ENCODE data around the gene DHX29. TPM values are rescaled to one million over a fixed set of nuclear protein-coding genes. Genes with fewer than 3 reads are reported as not detected.

DHX29 gene
- total RNA-seq, 4 donors from 2014 or later, result 16.5 to 32.9 (median 25.9) TPM

GRCh38 chr5:55220433-55221185 is 86.9 kb downstream of the DHX29 start:
- 9% methylated on average over 11 of the region's 62 CpGs for WGBS
- Histone ChIP-seq H3K4me1 (peaks cover 12% of the 10 kb centered on the region), H3K36me3 (no peaks in the 10 kb centered on the region), H3K27ac (no peak overlapping the region), H3K4me3 (peak overlapping the region; percentile 46), H3K9me3 (no peaks in the 10 kb centered on the region), H3K27me3 (peaks cover 79% of the 10 kb centered on the region)
- no peak for DNase-seq (ENCODE audit: low spot score in 2 of 2)
- no peak for TF ChIP-seq POLR2AphosphoS5 (IDR thresholded peaks at IDR 0.05)
- TF ChIP-seq CTCF (IDR thresholded peaks at IDR 0.05), result no peak
- TF ChIP-seq EP300 (IDR thresholded peaks at IDR 0.05), result no peak
- TF ChIP-seq POLR2A (IDR thresholded peaks at IDR 0.05), result no peak

- H3K27ac ChIP-seq, result no peak overlapping the region
- no peaks in the 10 kb centered on the region for H3K9me3 ChIP-seq
- peaks cover 12% of the 10 kb centered on the region for H3K4me1 ChIP-seq
- 95% methylated on average over 3 of the region's 3 CpGs for WGBS
- no peak for DNase-seq (ENCODE audit: low spot score in 2 of 2)
- H3K4me3 ChIP-seq, result no peak overlapping the region
- H3K27me3 ChIP-seq, result peaks cover 71% of the 10 kb centered on the region
- TF ChIP-seq POLR2AphosphoS5 (IDR thresholded peaks at IDR 0.05), result no peak
- TF ChIP-seq POLR2A (IDR thresholded peaks at IDR 0.05), result no peak
- no peak for TF ChIP-seq EP300 (IDR thresholded peaks at IDR 0.05)
- TF ChIP-seq CTCF (IDR thresholded peaks at IDR 0.05), result no peak
- no peaks in the 10 kb centered on the region for H3K36me3 ChIP-seq
Observed at GRCh38 chr5:55219770-55220169, 87.7 kb downstream of the DHX29 start.

- Histone ChIP-seq H3K36me3 (no peaks in the 10 kb centered on the region), H3K4me3 (no peak overlapping the region), H3K27me3 (peaks cover 63% of the 10 kb centered on the region), H3K27ac (no peak overlapping the region), H3K9me3 (no peaks in the 10 kb centered on the region), H3K4me1 (peaks cover 12% of the 10 kb centered on the region)
- no peak for DNase-seq (ENCODE audit: low spot score in 2 of 2)
- TF ChIP-seq EP300 (IDR thresholded peaks at IDR 0.05), result no peak
- TF ChIP-seq POLR2A (IDR thresholded peaks at IDR 0.05), result no peak
- TF ChIP-seq POLR2AphosphoS5 (IDR thresholded peaks at IDR 0.05), result no peak
- TF ChIP-seq CTCF (IDR thresholded peaks at IDR 0.05), result no peak
- 40% methylated on average over 4 of the region's 4 CpGs for WGBS
Observed at GRCh38 chr5:55218967-55219366, 88.5 kb downstream of the DHX29 start.

GRCh38 chr5:55211184-55211874 is 96.2 kb downstream of the DHX29 start:
- no peaks in the 10 kb centered on the region for H3K4me1 ChIP-seq
- H3K9me3 ChIP-seq, result no peaks in the 10 kb centered on the region
- DNase-seq (ENCODE audit: low spot score in 2 of 2), result no peak
- H3K4me3 ChIP-seq, result no peak overlapping the region
- no peak for TF ChIP-seq CTCF (IDR thresholded peaks at IDR 0.05)
- TF ChIP-seq POLR2A (IDR thresholded peaks at IDR 0.05), result no peak
- no peak for TF ChIP-seq EP300 (IDR thresholded peaks at IDR 0.05)
- TF ChIP-seq POLR2AphosphoS5 (IDR thresholded peaks at IDR 0.05), result no peak
- no peak overlapping the region for H3K27ac ChIP-seq
- H3K27me3 ChIP-seq, result peaks cover 8% of the 10 kb centered on the region
- WGBS, result 79% methylated on average over 2 of the region's 2 CpGs
- no peaks in the 10 kb centered on the region for H3K36me3 ChIP-seq

Other genes with a start within 250 kb of the DHX29 start
- gene GZMA, start 205.0 kb downstream of the DHX29 start, total RNA-seq, result not detected
- gene GPX8, start 147.5 kb downstream of the DHX29 start, total RNA-seq, result 1 to 10 TPM; 5.1 to 7.9 (median 5.8) TPM
- gene CDC20B, start 134.5 kb downstream of the DHX29 start, total RNA-seq, result not detected
- not detected for gene MCIDAS, start 80.4 kb downstream of the DHX29 start, total RNA-seq
- 1 to 10 TPM; 1.0 to 3.8 (median 2.4) TPM for gene CCNO, start 74.1 kb downstream of the DHX29 start, total RNA-seq
- gene MTREX, start 295 bp upstream of the DHX29 start, total RNA-seq, result 100 to 1,000 TPM in 1 of 4 donors, 10 to 100 TPM in 3; 50.0 to 131 (median 70.8) TPM
- gene PLPP1, start 227.3 kb upstream of the DHX29 start, total RNA-seq, result 10 to 100 TPM; 57.8 to 81.6 (median 69.1) TPM

All from suprapubic skin (tissue), 4 donors.